Tibial artery (tissue), 4 donors: ENCODE results near the gene SQSTM1.

Source experiments
- DNase-seq, 2 donors: peaks; one replicate each; pipeline ENCODE4 v3.0.0-alpha.2; 2019
- H3K27ac ChIP-seq, 2 donors: fragments of 200-600 bp; sonication (generic) in 1 of 2; 1 replicate in 1 of 2; 2 replicates in 1 of 2; pipeline ENCODE4 v1.5.1; 2018 to 2019; ENCODE audit warnings: mild to moderate bottlenecking in 1 of 2
- H3K27me3 ChIP-seq, 2 donors: fragments of 200-600 bp; sonication (generic) in 1 of 2; one replicate each; pipeline versions ENCODE4 v1.5.1 to v1.6.0; 2016 to 2019
- H3K36me3 ChIP-seq, 3 donors: fragments of 200-600 bp; sonication (generic) in 2 of 3; one replicate each; pipeline ENCODE4 v1.5.1; 2016 to 2019; ENCODE audit warnings: mild to moderate bottlenecking in 2 of 3
- H3K4me1 ChIP-seq, 4 donors: fragments of 200-600 bp; sonication (generic) in 2 of 4; 1 replicate in 3 of 4; 2 replicates in 1 of 4; pipeline ENCODE4 v1.5.1; 2016 to 2019
- H3K4me3 ChIP-seq, 2 donors: fragments of 200-600 bp; sonication (generic) in 1 of 2; 1 replicate in 1 of 2; 2 replicates in 1 of 2; pipeline ENCODE4 v1.5.1; 2018 to 2019; ENCODE audit warnings: mild to moderate bottlenecking in 2 of 2
- H3K9me3 ChIP-seq, 3 donors: fragments of 200-600 bp; sonication (generic) in 1 of 3; one replicate each; pipeline ENCODE4 v1.5.1; 2016 to 2019
- CTCF ChIP-seq, 2 experiments: fragments of 200-600 bp in 1 of 2; fragments of 450-650 bp in 1 of 2; IDR thresholded peaks; one replicate each; pipeline ENCODE4 v1.5.1; 2017 to 2019; ENCODE audit warnings: antibody characterized with exemption in 2 of 2, mild to moderate bottlenecking in 1 of 2, moderate library complexity in 1 of 2
- intact Hi-C: fragments of 100-400 bp; cut with DNase I; formaldehyde crosslinking; loops from one replicate; pipeline ENCODE4 v1.15.0; 2023; ENCODE audit warnings: low total_unique reads

The SQSTM1 gene

DNA sequence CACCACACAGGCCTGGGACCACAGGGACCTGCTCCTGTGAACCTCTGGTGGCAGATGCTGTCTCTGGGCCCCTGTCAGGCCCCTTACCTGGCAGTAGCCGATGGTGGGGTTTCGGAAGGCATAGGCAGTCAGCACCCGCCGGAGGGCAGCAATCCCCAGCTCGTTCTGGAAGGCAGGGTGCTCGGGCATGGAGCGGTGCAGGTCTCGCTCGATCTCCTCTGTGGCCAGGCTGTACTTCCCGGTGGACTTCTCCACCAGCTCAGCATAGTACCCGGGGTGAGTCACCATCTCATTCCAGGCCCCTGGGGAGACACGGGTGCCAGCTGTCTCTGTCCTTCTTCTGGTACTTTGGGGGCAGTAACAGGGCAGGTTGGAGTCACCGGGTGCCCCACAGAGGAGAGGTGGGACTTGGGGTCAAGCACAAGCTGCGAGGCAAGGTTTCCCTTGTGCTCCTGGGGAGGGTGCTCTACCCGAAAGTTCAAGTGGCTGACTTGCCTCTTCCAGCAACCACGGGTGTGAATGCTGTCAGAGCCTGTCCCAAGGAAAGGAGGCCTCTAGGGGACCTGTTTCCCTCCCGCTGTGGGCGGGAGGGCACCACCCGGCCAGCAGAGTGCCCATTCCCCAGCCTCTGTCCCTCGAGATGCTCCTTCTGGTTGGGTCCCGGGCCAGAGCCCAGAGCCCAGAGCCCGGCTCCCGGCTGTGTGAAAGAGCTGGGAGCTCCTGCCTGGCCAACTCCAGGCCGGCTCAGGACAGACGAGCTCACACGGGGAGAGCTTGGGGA is 57.7 kb downstream of the SQSTM1 start:
- H3K27me3 ChIP-seq: no peaks in the 10 kb centered on the region
- peaks cover 0 to 2% (median 0%) of the 10 kb centered on the region in 4 donors for H3K4me1 ChIP-seq
- intact Hi-C loops: no loop called here
- H3K9me3 ChIP-seq: peaks cover 0 to 14% (median 7%) of the 10 kb centered on the region in 3 donors
- peaks cover 42 to 90% (median 75%) of the 10 kb centered on the region in 3 donors for H3K36me3 ChIP-seq
- TF ChIP-seq CTCF (IDR thresholded peaks at IDR 0.05): no peak
- DNase-seq: no peak
- H3K4me3 ChIP-seq: no peak overlapping the region
- H3K27ac ChIP-seq: peak overlapping the region; percentile 29 to 44

GRCh38 chr5:179879003-179879689 is 58.4 kb downstream of the SQSTM1 start:
- no peak for TF ChIP-seq CTCF (IDR thresholded peaks at IDR 0.05)
- Histone ChIP-seq H3K4me1 (peaks cover 0 to 2% (median 0%) of the 10 kb centered on the region in 4 donors), H3K4me3 (no peak overlapping the region), H3K9me3 (peaks cover 0 to 14% (median 14%) of the 10 kb centered on the region in 3 donors), H3K36me3 (peaks cover 42 to 90% (median 75%) of the 10 kb centered on the region in 3 donors), H3K27me3 (no peaks in the 10 kb centered on the region), H3K27ac (peak overlapping the region; percentile 29 to 44)
- intact Hi-C loops: no loop called here
- DNase-seq: no peak

DNA sequence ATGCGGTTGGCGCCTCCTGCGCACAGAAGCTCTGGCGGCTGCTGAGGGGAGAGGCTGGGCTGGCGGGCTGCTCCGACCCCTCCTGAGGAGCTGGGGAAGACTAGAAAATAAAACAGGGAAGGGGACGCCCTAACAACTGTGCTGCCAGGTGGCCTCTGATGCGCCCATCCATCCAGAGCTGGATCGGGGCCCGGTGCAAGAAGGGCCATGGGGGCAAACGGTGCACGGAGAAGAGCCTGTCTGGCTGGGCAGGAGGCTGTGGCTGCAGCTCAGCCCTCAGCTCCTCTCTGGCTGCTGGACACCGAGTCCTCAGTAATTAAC is 58.9 kb downstream of the SQSTM1 start:
- no peak overlapping the region for H3K27ac ChIP-seq
- no peaks in the 10 kb centered on the region for H3K27me3 ChIP-seq
- no peak overlapping the region for H3K4me3 ChIP-seq
- peaks cover 0 to 2% (median 0%) of the 10 kb centered on the region in 4 donors for H3K4me1 ChIP-seq
- DNase-seq: no peak
- intact Hi-C loops: no loop called here
- H3K9me3 ChIP-seq: peaks cover 0 to 16% (median 14%) of the 10 kb centered on the region in 3 donors
- no peak for TF ChIP-seq CTCF (IDR thresholded peaks at IDR 0.05)
- peaks cover 42 to 90% (median 75%) of the 10 kb centered on the region in 3 donors for H3K36me3 ChIP-seq

GRCh38 chr5:179880066-179880650 is 59.5 kb downstream of the SQSTM1 start:
- no peak for DNase-seq
- Histone ChIP-seq H3K4me1 (peaks cover 0 to 2% (median 0%) of the 10 kb centered on the region in 4 donors), H3K4me3 (no peak overlapping the region), H3K27ac (no peak overlapping the region), H3K36me3 (peaks cover 42 to 90% (median 75%) of the 10 kb centered on the region in 3 donors), H3K9me3 (peaks cover 0 to 16% (median 14%) of the 10 kb centered on the region in 3 donors), H3K27me3 (no peaks in the 10 kb centered on the region)
- TF ChIP-seq CTCF (IDR thresholded peaks at IDR 0.05): no peak
- intact Hi-C loops: no loop called here

DNA sequence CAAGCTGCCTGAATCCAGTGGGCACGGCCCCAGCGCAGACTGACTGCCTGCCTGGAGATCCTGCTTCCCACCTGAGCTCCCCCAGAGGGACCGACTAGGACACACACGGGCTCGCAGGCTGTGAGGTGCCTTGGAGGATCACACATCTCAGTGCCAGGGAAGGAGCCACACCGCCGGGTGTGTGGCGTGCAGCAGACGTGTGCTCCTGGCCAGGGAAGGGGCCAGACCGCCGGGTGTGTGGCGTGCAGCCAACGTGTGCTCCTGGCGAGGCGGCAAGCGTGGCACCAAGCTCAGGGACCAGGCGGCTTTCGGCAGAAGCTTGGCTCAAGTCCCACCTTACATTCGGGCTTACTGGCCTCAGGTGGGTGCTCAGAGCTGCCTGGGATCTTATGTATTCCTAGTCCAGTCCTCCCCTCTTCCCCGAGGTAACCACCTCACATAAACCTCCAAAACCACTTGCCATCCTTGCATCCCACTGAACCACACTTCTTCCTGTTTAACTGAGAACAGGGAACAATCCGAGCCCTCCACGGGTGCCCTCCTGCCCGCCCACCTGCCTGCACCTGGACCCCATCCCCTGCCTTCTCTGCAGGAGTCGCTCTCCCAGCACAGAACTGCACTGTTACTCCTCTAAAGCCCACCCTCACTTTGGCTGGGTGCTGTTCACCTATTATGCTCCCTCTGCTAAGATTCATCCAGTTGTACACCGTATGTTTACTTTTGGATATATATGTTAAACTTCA is 60.3 kb downstream of the SQSTM1 start:
- Histone ChIP-seq H3K27ac (no peak overlapping the region), H3K4me1 (peaks cover 0 to 2% (median 0%) of the 10 kb centered on the region in 4 donors), H3K4me3 (no peak overlapping the region), H3K27me3 (no peaks in the 10 kb centered on the region), H3K36me3 (peaks cover 35 to 90% (median 76%) of the 10 kb centered on the region in 3 donors), H3K9me3 (peaks cover 0 to 16% (median 14%) of the 10 kb centered on the region in 3 donors)
- no peak for TF ChIP-seq CTCF (IDR thresholded peaks at IDR 0.05)
- DNase-seq: no peak
- intact Hi-C loops: no loop called here
